Endothelial cell of umbilical vein (primary cell): ENCODE results near the gene PRKCSH. TPM values are rescaled to one million over a fixed set of nuclear protein-coding genes. Genes with fewer than 3 reads are reported as not detected.

Source experiments
- BruUV-seq: library from RNA; stranded (reverse); fragments of 400-500 nt; replicated peaks from 2 replicates; lab custom pipeline; 2021; lab: Mats Ljungman, UMichigan
- CTCF ChIA-PET: fragments of 300-600, 350-600 bp; sonication (Branson Sonifier 250); formaldehyde crosslinking; loops from one replicate; lab custom pipeline; 2021; ENCODE audit warnings: antibody characterized with exemption, inconsistent platforms; lab: Charles Lee
- POLR2A ChIA-PET: fragments of 300-600, 350-600 bp; sonication (Branson Sonifier 250); formaldehyde crosslinking; loops from one replicate; lab custom pipeline; 2021; ENCODE audit warnings: antibody characterized with exemption, inconsistent platforms; lab: Charles Lee
- DNase-seq: peaks from one replicate; pipeline ENCODE4 v3.0.0-alpha.2; 2011; ENCODE audit warnings: low read depth, low spot score
- FAIRE-seq: peaks from 2 replicates; lab custom pipeline; 2011; peaks lifted over from hg19 to GRCh38; lab: Jason Lieb, UNC
- H2AFZ ChIP-seq: 2 replicates; pipeline ENCODE4 v1.6.0; 2012; ENCODE audit warnings: low read depth, low read length, control low read depth, inconsistent platforms
- H3K27ac ChIP-seq: 2 replicates; pipeline ENCODE4 v1.5.1; 2011; ENCODE audit warnings: low read depth, mild to moderate bottlenecking, control low read depth, low read length, moderate library complexity; ENCODE audit not compliant: insufficient read depth
- H3K27me3 ChIP-seq, 2 experiments: 2 replicates each; pipeline versions ENCODE4 v1.6.0 to v1.6.1; 2011; ENCODE audit warnings: low read length in 2 of 2, mixed read lengths in 1 of 2; ENCODE audit not compliant: control insufficient read depth in 2 of 2, insufficient read depth in 2 of 2
- H3K36me3 ChIP-seq, 2 experiments: 2 replicates in 1 of 2; 3 replicates in 1 of 2; pipeline ENCODE4 v1.5.1; 2011; ENCODE audit warnings: low read length in 2 of 2, mild to moderate bottlenecking in 1 of 2, moderate library complexity in 1 of 2; ENCODE audit not compliant: control insufficient read depth in 2 of 2, insufficient read depth in 2 of 2; ENCODE audit errors: extremely low read depth in 1 of 2
- H3K4me1 ChIP-seq: 3 replicates; pipeline ENCODE4 v1.5.1; 2011; ENCODE audit warnings: mild to moderate bottlenecking, low read length; ENCODE audit not compliant: control insufficient read depth, insufficient read depth; ENCODE audit errors: extremely low read depth
- H3K4me2 ChIP-seq: 2 replicates; pipeline ENCODE4 v1.6.1; 2011; ENCODE audit warnings: low read length, control low read depth, mixed read lengths; ENCODE audit not compliant: insufficient read depth
- H3K4me3 ChIP-seq, 3 experiments: fragments of 200-600 bp in 1 of 3; sonication (generic), shearing (Covaris generic) in 1 of 3; replicated peaks in 1 of 3; 2 replicates each; pipeline ENCODE4 v1.5.1; 2011 to 2016; ENCODE audit warnings: control low read depth in 3 of 3, low read length in 3 of 3, mild to moderate bottlenecking in 2 of 3, inconsistent platforms in 1 of 3, low read depth in 1 of 3, moderate library complexity in 1 of 3; ENCODE audit not compliant: insufficient read depth in 1 of 3
- H3K79me2 ChIP-seq: 2 replicates; pipeline ENCODE4 v1.6.0; 2012; ENCODE audit warnings: low read length, inconsistent platforms; ENCODE audit not compliant: control insufficient read depth, insufficient read depth
- H3K9ac ChIP-seq: replicated peaks from 2 replicates; pipeline ENCODE3; 2011; ENCODE audit warnings: low read length, control low read depth; ENCODE audit not compliant: insufficient read depth; ENCODE audit errors: extremely low read depth
- H3K9me1 ChIP-seq: replicated peaks from 3 replicates; pipeline ENCODE4 v1.6.0; 2011; ENCODE audit warnings: mild to moderate bottlenecking, low read length; ENCODE audit not compliant: control insufficient read depth, insufficient read depth; ENCODE audit errors: extremely low read depth
- H3K9me3 ChIP-seq: replicated peaks from 2 replicates; pipeline ENCODE4 v1.5.1; 2012; ENCODE audit warnings: low read length, inconsistent platforms; ENCODE audit not compliant: control insufficient read depth, insufficient read depth
- H4K20me1 ChIP-seq: replicated peaks from 2 replicates; pipeline ENCODE3; 2011; ENCODE audit warnings: mild to moderate bottlenecking, low read length; ENCODE audit not compliant: control insufficient read depth, insufficient read depth; ENCODE audit errors: extremely low read depth
- EZH2 ChIP-seq: IDR thresholded peaks from 2 replicates; pipeline ENCODE4 v1.6.1; 2012; ENCODE audit warnings: borderline replicate concordance, low read depth, mild to moderate bottlenecking, moderate library complexity, low read length, inconsistent platforms; ENCODE audit not compliant: severe bottlenecking
- FOS ChIP-seq: IDR thresholded peaks from 2 replicates; pipeline ENCODE4 v1.6.1; 2011; ENCODE audit warnings: mild to moderate bottlenecking, low read length, moderate library complexity, borderline replicate concordance; ENCODE audit not compliant: insufficient read depth
- GATA2 ChIP-seq: IDR thresholded peaks from 2 replicates; pipeline ENCODE4 v1.7.0; 2011; ENCODE audit warnings: low read depth, mild to moderate bottlenecking, moderate library complexity, mixed read lengths, low read length; ENCODE audit not compliant: insufficient read length, insufficient read depth
- JUN ChIP-seq: IDR thresholded peaks from 2 replicates; pipeline ENCODE4 v1.6.1; 2011; ENCODE audit warnings: borderline replicate concordance, low read depth; ENCODE audit not compliant: insufficient read length, insufficient read depth
- POLR2A ChIP-seq: IDR thresholded peaks from 2 replicates; pipeline ENCODE4 v1.6.1; 2012; ENCODE audit warnings: low read depth, mild to moderate bottlenecking, control low read depth, low read length
- POLR2AphosphoS5 ChIP-seq: IDR thresholded peaks from 2 replicates; pipeline ENCODE4 v1.6.1; 2012; ENCODE audit warnings: low read depth, mild to moderate bottlenecking, control low read depth, low read length, moderate library complexity; ENCODE audit not compliant: insufficient read depth
- dilution Hi-C: fragments of 300-500 bp; cut with MboI; formaldehyde crosslinking; loops from one replicate; pipeline ENCODE4 v1.15.0; 2019; ENCODE audit warnings: low sequenced_read_pairs; ENCODE audit not compliant: extremely low pct_ligation_motif_present
- intact Hi-C: fragments of 100-400 bp; cut with micrococcal nuclease; formaldehyde crosslinking; loops from one replicate; pipeline ENCODE4 v1.10.0; 2022
- polyA plus RNA-seq, 4 experiments: library from polyadenylated mRNA; depleted of rRNA in 3 of 4; stranded (reverse) in 3 of 4; unstranded in 1 of 4; fragments of >200 nt; gene quantifications; 2 replicates each; pipeline versions ENCODE4 v1.2.1 to v1.2.3, GENCODE V29; 2011 to 2012; ENCODE audit warnings: missing spikeins in 1 of 4
- total RNA-seq: library from RNA; stranded (reverse); gene quantifications from 2 replicates; pipeline ENCODE4 v1.2.3, GENCODE V29; 2021
- TF ChIP-seq, protein P1 (sequence below), 2 donors: IDR thresholded peaks; 1 replicate in 1 of 2; 2 replicates in 1 of 2; pipeline ENCODE4 v1.5.1; 2011; ENCODE audit warnings: low read length in 2 of 2, mild to moderate bottlenecking in 2 of 2, moderate library complexity in 2 of 2, control low read depth in 1 of 2, inconsistent platforms in 1 of 2, low read depth in 1 of 2; ENCODE audit not compliant: insufficient read depth in 1 of 2; ENCODE audit errors: extremely low read depth in 1 of 2

PRKCSH gene
- total and polyA plus RNA-seq, 2 donors (not counting 3 experiments of a cell fraction or from before 2014, with no cell fraction given) = 215 to 425 TPM

GRCh38 chr19:11457115-11457514 is 21.7 kb downstream of the PRKCSH start:
- Histone ChIP-seq H3K4me1 (no peaks in the 10 kb centered on the region), H3K79me2 (no peaks in the 10 kb centered on the region), H3K9ac (no peak overlapping the region), H4K20me1 (no peaks in the 10 kb centered on the region), H3K36me3 (no peaks in the 10 kb centered on the region), H3K4me2 (no peak overlapping the region), H3K4me3 (no peak overlapping the region), H3K27me3 (no peaks in the 10 kb centered on the region), H3K9me1 (no peaks in the 10 kb centered on the region), H3K27ac (no peak overlapping the region), H3K9me3 (no peaks in the 10 kb centered on the region), H2AFZ (no peak overlapping the region)
- no TSS peak for BruUV-seq
- TF ChIP-seq GATA2 (no peak), POLR2A (no peak), EZH2 (no peak), JUN (no peak), FOS (no peak), POLR2AphosphoS5 (no peak)
- TF ChIP-seq, protein P1, sequence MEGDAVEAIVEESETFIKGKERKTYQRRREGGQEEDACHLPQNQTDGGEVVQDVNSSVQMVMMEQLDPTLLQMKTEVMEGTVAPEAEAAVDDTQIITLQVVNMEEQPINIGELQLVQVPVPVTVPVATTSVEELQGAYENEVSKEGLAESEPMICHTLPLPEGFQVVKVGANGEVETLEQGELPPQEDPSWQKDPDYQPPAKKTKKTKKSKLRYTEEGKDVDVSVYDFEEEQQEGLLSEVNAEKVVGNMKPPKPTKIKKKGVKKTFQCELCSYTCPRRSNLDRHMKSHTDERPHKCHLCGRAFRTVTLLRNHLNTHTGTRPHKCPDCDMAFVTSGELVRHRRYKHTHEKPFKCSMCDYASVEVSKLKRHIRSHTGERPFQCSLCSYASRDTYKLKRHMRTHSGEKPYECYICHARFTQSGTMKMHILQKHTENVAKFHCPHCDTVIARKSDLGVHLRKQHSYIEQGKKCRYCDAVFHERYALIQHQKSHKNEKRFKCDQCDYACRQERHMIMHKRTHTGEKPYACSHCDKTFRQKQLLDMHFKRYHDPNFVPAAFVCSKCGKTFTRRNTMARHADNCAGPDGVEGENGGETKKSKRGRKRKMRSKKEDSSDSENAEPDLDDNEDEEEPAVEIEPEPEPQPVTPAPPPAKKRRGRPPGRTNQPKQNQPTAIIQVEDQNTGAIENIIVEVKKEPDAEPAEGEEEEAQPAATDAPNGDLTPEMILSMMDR (IDR thresholded peaks at IDR 0.05; ENCODE audit: extremely low read depth in 1 of 2, insufficient read depth in 1 of 2, low read depth in 1 of 2, low read length in 2 of 2) = no peak
- intact Hi-C loops = no loop called here
- CTCF ChIA-PET = no interaction called here
- FAIRE-seq (no peak), DNase-seq (no peak)
- dilution Hi-C loops = no loop called here
- POLR2A ChIA-PET = no interaction called here
